ENCODE results near the gene TBC1D17. TPM values are rescaled to one million over a fixed set of nuclear protein-coding genes. Genes with fewer than 3 reads are reported as not detected.

TBC1D17 gene
- total RNA-seq, 1 donor from 2014 or later = 31.7 TPM

GRCh38 chr19:49847731-49848696 lies 29.5 kb upstream of the TBC1D17 start:
- ATAC-seq (no peak), DNase-seq (ENCODE audit: low spot score) (no peak)

DNA sequence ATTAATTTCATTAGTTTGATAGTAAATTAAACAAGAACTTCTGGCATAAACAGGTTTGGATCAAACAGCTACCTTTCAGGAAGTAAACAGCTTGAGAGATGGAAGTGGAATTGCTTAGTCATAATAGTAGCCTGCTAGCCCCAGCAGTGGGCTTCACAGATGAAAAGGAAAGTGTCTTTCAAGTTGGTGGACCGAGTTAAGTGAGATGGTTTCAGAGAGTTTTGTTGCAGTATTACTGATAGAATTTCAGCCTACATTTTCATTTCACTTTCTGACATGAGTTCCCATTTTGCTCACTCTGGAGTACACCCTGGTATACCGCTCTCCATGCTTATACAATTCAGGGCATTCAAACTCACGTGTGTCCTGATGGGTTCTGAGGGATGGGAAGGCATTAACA lies 28.6 kb upstream of the TBC1D17 start:
- DNase-seq (ENCODE audit: low spot score) = no peak
- no peak for ATAC-seq

DNA sequence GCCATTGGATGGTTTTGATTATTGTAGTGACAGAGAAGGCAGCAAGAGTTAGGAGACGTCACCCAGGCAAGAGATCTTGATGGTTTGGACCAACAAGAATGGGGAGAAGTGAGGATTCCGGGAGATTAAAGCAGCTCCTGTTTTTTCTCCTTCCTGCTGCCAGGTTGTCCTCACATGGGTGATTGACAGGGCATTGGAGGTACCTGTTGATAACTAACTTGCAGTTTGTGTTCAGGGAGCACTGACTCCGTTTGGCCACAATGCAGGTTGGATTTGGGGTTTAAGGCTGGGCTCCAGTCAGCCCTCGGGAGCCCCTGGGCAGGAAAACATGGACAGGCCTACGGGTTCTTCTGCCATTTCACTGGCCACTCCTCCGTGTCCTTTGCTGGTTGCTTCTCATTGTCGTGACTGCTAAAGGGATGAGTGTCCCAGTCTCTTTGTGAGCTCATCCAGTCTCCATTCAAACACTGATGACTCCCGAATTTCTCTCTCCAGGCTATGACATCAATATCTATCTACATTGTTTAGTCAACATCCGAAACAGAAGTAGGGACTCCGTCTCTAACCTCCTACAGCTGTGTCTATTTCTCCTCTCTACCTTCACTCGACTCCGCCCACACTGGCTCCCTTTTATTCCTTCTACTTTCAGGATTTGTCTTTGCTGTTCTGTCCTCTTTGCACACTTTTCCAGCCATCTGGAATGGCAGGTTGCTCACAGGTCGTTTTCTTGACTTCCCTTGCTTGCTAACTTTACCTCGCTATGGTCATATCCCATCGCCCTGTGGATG lies 27.9 kb upstream of the TBC1D17 start:
- no peak for DNase-seq (ENCODE audit: low spot score)
- no peak for ATAC-seq

DNA sequence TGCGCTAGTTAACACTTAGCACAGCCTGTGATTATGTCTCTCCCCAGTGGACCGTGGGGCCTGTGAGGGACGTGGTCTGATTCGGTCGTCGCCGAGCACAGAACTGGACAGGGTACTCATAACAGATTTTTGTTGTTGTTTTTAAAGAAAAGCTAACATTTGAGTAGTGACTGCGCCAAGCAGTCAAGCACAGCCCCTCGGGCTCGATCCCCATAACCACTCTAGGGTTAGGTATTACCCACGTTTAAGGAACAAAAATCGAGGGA lies 27.3 kb upstream of the TBC1D17 start:
- no peak for DNase-seq (ENCODE audit: low spot score)
- ATAC-seq = no peak

- DNase-seq (ENCODE audit: low spot score) = peak; percentile 93
- peak; percentile 93 for ATAC-seq
Measured at GRCh38 chr19:49850487-49851342, 26.8 kb upstream of the TBC1D17 start, which contains the start of gene PTOV1. PTOV1 (plus strand) TSS chr19:49851159.

GRCh38 chr19:49851456-49852259 lies 25.8 kb upstream of the TBC1D17 start:
- DNase-seq (ENCODE audit: low spot score) (no peak), ATAC-seq (peak; percentile 3)

DNA sequence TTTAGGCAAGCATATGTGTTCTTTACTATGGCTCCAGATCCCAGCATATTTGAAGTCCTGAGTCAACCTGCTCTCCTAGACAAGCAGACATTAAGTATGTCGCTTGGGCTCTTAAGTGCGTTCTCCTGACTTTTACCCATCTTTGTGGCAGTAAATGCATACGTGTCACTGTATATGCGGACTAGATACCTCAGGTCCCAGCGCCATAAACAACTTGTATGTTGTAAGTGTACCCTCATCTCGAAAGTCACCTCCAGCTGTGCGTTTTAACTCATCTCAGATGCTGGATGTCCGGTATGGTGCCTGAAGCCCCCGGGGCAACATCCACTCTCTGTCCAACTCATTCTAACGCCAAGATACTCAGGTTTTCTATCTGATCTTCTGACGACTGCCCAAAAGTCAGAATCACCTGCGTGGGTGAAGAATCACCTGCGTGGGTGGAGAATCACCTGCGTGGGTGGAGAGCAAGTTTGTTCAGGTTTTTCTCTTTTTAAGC lies 24.8 kb upstream of the TBC1D17 start:
- ATAC-seq = no peak
- no peak for DNase-seq (ENCODE audit: low spot score)

DNA sequence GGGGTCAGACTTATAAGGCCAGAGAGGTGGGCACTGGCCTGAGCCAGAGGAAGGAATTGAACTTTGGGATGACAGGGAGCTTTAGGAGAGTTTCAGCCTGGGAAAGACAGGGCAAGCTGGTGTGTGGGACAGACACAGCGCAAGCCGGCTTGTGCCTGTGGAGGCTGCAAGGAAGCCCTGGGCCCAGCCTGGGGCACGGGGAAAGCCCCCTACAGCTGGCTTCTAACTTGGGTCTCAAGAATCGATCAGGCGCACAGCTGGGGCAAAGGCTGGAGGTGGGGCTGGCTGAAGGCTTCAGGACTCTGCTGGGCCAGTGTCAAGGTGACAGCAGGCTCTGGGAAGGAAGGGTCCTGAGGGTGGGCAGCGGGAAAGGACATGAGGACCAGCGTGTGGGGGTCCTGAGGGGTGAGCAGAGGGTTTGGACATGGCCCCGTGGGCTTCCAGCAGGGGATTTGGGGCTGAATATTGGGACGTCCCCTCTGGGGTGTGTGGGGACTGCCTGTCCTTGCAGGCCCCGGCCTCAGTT lies 23.6 kb upstream of the TBC1D17 start:
- no peak for DNase-seq (ENCODE audit: low spot score)
- ATAC-seq = no peak

DNA sequence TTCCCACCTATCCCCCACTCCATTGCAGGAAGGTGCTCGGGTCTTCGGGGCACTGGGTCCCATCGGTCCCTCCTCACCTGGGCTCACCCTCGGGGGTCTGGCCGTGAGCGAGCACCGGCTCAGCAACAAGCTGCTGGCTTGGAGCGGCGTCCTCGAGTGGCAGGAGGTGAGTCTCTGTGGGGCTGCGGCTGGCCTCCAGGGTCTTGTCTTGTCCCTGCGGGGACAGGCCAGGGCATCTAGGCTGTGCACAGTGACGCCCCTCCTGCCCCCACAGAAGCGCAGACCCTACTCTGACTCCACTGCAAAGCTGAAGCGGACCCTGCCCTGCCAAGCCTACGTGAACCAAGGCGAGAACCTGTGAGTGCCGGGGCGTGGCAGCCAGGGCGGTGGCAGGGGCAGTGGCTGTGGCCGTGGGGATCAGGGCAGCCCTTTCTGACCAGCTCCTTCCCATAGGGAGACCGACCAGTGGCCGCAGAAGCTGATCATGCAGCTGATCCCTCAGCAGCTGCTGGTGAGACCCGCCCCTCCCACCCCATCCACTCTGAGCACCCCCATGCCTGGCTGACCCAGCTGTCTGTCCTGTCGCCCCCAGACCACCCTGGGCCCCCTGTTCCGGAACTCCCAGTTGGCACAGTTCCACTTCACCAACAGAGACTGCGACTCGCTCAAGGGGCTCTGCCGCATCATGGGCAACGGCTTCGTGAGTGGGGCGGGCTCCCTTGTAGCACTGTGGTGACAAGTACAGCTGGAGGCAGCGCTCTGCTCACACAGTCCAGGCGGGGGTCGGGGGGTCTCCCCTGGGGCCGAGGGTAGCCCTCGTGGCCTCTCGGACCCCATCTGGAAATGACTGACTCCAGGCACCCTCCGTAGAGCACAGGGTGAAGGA lies 22.9 kb upstream of the TBC1D17 start:
- DNase-seq (ENCODE audit: low spot score) (peak; percentile 53), ATAC-seq (no peak)

DNA sequence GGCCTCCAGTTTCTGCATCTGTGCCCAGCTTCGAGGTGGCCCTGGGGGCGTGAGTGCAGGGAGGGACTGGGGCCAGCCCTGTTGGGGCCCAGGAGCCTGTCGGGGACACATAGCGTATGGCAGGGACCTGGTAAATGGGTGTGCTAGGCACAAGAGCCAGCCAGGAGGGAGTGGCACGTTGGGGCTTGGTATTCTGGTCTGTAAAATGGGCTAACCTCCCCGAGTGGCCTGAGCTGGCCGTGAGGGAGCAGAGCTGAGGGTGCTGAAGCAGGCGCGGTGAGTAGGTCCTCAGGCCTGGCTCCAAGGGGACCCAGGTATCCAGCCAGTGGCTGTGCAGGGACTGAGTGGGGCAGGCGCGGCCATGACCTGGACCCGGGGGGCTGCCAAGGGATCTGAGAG lies 22.2 kb upstream of the TBC1D17 start:
- ATAC-seq (no peak), DNase-seq (ENCODE audit: low spot score) (no peak)

- ATAC-seq (no peak), DNase-seq (ENCODE audit: low spot score) (peak; percentile 44)
Measured at GRCh38 chr19:49855676-49856573, 21.6 kb upstream of the TBC1D17 start.

DNA sequence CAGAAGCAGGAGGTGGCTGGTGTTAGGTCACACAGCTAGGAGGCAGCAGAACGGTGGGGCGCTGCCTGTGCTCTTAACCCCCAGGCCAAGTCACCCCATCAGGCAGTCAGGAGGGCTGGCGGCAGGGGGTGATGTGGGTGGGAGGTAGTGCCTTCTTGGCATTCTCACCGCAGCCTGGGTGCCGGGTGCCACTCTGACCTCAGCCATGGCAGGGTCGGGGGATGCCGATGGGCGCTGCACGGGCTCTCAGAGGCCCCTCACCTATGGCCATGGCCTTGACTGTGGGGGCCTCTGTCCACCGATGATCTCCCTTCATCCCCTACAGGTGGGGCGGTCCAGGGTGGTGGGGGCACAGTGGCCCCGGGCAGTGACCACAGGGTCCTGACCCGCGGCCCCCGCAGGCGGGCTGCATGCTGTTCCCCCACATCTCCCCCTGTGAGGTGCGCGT lies 20.9 kb upstream of the TBC1D17 start:
- DNase-seq (ENCODE audit: low spot score) (peak; percentile 46), ATAC-seq (no peak)

- DNase-seq (ENCODE audit: low spot score) (peak; percentile 47), ATAC-seq (no peak)
Measured at GRCh38 chr19:49857061-49857837, 20.3 kb upstream of the TBC1D17 start.

GRCh38 chr19:49857838-49858087 lies 19.7 kb upstream of the TBC1D17 start:
- ATAC-seq = no peak
- peak; percentile 46 for DNase-seq (ENCODE audit: low spot score)

- DNase-seq (ENCODE audit: low spot score) = peak; percentile 48
- ATAC-seq = no peak
Measured at GRCh38 chr19:49858088-49858985, 19.2 kb upstream of the TBC1D17 start.

- DNase-seq (ENCODE audit: low spot score) (peak; percentile 48), ATAC-seq (no peak)
Measured at GRCh38 chr19:49859682-49860335, 17.7 kb upstream of the TBC1D17 start.
